T-helper 2 cell (primary cell): ENCODE results near the gene PTPRU.
"Not testable (repeated sequence)": the region's sequence is repeated elsewhere in the genome, so short reads cannot be mapped to it uniquely, and the experiment has no call there.

Experiments
- DNase-seq, 5 experiments: peaks; one replicate each; pipeline versions ENCODE4 v3.0.0 to v3.0.0-alpha.2; 2012 to 2022

PTPRU gene

DNA sequence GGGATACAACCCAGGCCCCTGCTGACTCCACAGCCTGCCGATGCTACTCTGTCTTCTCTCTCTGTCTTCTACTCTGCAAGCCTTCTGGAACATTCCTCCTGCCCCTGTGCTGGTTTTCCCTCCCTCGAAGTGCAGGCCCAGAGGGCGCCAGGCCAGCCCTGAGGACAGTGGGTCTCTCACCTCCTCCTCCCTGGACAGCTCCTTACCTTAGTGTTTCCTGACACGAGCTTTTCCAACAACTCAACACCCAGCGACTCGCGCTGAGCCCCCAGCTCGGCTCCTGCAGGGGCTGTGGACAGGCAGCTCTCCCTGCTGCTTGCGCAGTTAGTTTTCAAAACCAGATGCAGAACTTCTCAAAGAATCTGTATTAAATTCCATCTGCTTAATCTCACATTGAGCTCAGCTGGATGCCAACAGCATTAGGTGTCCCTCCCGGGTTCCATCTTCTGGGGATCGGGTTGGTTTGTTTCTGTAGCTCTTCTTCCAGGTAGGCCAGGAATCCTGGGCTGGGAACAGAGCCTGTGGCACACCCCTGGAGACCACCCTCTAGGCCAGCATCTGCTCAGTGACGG, 54.2 kb downstream of the PTPRU start:
- no peak for DNase-seq

DNA sequence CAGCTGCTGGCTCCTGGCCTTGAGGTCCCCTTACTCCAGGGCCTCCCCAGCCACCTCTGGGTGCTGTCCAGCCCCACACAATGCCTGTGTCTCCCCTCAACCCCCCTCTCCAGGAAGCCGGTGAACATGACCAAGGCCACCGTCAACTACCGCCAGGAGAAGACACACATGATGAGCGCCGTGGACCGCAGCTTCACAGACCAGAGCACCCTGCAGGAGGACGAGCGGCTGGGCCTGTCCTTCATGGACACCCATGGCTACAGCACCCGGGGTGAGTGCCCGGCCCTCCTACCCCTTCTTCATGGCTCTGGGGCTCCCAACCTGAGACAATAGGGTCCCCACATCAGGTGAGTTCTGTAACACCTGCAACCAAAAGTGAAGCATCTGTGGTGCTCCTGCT, 55.4 kb downstream of the PTPRU start:
- no peak for DNase-seq

DNA sequence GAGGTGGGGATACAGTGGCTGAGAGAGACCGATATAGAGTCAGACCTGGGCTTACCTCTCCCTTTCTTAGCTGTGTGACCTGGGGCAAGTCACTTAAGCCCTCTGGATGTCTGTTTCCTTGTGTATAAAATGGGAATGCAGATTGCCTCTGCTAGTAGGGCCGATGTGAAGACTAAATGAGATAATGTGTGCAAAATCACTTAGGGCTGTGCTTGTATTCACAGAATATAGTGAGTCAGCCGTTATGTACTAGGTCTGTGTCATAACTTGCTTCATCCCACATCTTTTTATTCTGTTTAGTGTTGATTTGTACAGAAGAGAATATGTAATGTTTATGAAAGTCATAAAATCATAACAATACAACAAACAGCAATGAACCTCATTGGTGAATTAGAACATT, 56.0 kb downstream of the PTPRU start:
- DNase-seq, result no peak

DNA sequence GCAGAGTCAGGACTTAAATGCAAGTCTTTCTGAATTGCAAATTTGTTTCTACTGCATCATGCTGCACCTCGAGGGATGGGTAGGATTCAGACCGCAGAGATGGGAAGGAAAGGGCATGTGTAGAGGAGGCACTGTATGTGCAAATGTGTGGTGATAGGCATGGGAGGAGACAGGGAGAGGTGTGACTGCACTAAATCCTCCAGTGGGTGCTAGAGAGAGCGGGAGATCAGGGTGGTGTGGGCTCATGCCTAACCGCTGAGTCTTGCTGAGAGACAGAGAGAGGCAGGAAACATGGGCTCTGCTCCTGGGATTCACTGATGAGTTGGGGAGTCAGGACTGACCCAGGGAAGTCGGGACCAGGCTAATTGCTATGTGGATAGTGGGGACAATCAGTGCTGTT, 61.1 kb downstream of the PTPRU start:
- no peak for DNase-seq

DNA sequence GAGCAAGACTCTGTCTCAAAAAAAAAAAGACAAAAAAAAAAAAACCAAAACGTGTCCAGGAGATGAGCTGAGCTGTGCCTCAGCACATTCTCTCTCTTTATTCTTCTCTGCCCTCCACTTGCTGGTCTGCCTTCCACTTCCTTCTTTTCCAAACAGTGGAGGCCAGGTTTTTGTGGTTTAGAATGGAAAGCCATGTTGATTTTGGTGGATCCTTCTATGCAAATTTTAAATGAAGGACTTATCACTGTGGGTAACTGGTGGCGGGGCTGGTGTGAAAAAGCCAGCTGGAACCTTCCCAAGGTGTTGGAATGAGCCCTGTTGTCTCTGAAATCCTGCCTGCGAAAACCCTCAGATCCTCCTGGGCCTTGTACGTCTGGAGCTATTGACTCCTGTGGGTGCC, 61.9 kb downstream of the PTPRU start:
- DNase-seq, result no peak

DNA sequence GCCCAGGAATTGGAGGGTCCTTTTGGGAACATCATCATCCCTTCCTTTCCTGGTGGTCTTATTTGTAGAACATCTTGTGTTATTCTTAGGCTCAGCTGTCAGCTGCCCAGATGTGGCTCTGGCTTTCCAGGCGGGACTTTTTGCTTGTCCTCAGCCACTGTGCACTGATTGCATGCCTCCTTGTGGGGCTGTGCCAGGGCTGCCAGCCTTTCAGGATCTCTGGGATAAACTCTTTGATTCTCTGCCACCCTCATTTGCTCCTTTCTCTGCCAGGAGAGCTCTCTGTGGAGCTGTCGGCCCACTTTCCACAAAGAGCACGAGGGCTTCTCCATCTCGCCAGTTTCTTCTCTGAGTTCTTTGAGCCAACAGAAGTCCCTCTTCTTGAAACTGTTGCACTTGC, 63.1 kb downstream of the PTPRU start:
- DNase-seq, result no peak

DNA sequence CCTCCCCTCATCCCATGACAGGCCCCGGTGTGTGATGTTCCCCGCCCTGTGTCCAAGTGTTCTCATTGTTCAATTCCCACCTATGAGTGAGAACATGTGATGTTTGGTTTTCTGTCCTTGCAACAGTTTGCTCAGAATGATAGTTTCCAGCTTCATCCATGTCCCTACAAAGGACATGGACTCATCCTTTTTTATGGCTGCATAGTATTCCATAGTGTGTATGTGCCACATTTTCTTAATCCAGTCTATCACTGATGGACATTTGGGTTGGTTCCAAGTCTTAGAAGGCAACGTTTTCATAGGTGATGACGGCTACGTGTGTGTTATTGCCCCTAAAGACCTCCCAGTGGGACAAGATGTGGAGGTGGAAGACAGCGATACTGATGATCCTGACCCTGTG, 65.4 kb downstream of the PTPRU start:
- DNase-seq, result not testable (repeated sequence)

DNA sequence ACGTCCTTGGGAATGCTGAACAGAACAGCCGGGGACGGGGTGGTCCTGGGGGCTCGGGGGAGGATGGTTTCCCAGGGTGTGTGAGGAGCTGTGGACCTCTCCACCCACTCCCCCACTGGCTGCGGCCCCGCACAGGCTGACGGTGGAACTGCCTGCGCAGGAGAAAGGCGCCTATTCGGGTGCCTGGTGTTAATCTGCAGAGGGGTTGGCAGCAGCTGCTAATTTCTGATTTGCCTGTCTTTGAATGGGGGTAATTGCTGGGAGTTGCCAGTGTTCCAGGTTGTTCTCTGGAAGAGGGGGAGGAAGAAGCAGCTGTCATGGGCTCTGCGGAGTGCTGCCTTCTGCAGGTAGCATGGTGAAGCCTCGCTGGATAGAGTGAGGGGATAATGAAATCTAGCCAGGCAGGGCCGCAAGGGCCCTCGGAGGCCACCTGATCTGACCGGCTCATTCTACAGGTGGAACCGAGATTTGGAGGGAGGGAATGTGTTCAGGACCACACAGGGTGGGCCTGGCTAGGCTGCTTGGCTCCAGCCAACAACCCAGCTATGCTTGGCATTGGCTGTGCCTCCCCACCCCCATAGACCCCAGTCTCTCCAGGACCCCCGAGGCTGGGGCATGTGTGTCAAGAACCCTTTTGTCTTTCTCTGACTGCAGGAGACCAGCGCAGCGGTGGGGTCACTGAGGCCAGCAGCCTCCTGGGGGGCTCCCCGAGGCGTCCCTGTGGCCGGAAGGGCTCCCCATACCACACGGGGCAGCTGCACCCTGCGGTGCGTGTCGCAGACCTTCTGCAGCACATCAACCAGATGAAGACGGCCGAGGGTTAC, 67.1 kb downstream of the PTPRU start:
- no peak for DNase-seq

DNA sequence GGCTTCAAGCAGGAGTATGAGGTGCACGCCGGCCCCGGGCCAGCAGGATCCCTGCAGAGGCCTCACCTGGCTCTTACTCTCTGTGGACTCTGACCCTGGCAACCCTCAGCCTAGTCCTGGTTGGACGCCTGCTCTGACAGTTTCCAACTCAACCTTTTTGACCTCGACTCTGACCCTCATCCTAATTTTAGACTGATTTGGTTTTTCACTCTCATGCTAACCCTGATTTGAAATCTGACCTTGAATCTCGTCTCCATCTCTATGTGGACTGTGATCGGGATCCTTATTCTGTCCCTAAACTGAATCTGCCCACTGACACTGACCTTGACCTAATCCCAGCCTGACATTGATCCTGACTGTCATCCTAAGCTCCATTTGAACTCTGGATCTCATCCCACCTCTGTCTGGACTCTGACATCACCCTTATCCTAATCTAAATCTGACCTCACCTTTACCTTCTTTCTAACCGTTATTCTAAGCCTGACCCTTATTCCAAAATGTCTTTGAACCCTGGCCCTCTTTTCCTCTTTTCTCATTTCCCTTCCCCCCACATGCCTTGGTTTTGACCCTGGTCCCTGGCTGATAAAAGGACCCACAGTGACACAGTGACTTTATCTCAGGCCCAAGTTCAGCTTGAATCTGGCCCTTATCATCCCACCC, 67.8 kb downstream of the PTPRU start:
- no peak for DNase-seq

DNA sequence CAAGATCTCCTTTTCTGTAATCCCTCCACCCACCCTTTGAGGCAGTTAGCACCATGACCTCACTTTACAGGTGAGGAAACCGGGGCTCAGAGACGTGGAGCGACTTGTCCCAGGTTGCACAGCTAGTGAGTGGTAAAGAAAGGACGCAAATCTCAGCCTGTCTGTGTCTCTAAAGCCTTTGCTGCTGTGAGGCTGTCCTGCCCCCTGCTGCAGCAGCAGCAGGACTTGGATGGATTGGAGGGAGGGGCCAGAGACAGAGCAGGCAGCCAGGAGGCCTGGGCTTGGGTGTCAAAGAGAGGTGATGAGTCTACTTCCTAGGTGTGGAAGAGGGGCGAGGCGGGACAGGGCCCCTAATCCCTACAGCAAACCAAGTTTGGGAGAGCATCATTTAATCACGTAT, 69.6 kb downstream of the PTPRU start:
- no peak for DNase-seq

DNA sequence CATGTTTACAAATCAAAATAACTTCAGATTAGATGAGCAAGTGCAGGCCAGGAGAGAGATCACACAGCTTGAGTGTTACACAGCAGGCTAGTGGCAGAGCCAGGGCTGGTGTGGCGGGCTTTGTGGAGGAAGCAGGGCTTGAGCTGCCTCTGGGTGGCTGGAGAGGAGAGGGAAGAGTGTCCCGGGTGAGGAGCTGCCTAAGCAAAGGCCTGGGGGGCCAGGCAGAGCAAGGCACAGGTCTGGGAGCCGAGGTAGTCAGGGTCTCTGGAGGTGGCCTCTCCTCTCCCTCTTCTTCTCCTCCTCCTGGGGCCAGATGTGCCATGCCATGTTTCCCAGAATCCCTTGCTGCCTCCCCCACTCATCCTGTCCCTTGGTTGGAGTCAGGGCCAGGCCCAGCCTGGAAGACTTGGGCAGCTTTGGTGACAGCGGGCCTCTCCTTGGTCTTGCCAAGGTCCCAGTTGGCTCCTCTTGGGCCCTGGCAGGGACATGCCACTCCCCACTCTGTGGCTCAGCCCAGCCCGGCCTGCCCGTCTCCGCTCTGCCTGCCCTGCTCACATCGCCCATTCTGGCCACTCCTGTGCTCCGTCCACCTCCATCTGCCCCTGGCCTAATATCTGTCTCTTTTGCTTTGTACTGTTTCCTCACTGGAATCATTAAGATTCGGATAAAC, 70.3 kb downstream of the PTPRU start:
- DNase-seq, result no peak

DNA sequence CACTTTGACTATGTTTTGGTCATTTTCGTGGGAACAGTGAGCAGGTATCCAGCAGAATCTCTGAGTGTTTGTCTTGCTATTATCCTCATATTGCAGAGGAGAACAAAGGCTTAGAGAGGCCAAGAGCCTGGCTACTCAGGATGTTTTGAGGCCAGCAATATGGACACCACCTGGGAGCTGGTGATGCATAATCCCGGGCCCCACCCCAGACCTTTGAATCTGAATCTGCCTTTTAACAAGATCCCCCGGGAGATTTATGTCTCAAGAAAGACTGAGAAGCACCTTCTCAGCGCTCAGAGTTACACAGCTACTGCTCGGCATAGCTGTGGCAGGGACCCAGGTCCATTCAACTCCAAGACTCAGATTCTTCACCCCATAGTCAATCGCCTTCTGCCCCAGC, 72.8 kb downstream of the PTPRU start:
- no peak for DNase-seq

DNA sequence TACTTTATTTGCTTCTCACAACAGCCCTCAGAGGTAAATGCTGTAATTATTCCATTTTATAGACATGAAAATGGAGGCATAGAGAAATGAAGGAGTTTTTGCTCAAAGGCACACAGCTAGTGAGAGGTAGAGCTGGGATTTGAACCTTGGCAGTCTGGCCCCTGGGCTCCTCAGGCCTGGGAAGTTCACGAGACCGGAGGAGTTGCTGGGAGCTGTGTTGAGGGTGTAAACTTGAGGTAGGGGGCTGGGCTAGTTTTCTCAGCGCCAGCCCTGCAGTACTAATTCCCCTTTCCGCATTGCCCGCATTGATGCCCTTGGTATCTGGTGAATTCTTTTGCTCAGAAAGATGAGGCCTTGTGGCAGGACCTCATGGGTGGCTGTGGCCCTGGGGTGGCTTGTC, 73.3 kb downstream of the PTPRU start:
- no peak for DNase-seq

DNA sequence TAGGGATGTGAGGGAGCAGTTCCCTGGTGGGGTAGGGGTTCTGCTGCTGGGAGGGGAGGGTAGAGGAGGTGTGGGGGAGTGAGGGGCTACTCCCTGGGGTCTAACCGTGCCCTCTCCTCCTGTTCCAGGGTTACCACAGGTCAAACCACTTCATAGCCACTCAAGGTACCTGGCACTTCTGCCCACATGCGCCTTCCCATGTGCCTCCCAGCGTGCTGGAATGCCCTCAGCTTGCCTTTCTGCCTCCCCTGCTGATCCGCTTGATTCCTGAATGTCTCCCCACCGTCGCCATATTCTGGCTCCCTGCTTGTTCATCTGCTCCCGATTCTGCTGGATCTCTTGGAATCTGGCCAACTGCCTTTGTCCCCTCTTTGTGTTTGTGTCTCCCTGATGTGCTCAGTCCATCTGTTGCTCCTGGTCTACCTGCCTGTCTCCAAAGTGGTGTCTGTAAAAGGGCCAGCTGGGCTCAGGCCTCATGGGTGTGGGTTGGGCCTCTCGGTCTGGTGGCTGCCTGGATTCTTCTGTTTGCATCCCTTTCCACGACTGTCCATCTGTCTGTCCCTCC, 74.4 kb downstream of the PTPRU start:
- no peak for DNase-seq

DNA sequence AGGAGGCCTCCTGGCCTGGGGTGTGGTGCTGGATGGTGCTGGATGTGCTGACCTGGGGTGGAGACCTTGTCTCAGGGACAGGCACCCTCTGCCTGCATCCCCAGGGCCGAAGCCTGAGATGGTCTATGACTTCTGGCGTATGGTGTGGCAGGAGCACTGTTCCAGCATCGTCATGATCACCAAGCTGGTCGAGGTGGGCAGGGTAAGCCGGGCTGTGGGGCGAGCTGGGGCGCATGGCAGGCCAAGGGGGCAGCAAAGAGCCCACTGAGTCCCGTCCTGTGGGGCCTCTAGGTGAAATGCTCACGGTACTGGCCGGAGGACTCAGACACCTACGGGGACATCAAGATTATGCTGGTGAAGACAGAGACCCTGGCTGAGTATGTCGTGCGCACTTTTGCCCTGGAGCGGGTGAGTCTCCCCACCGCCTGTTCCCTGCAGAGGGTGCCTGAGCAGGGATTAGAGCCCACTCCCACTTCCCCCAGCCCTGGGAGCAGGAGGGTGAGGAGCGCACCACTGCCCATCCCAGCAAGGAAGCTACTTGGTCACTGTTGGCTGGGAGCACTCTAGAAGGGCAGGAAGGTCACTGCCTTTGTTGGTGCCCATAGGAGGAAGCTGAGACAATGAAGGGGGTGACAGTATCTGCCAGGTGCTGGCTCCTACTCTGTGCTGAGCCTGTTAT, 75.2 kb downstream of the PTPRU start:
- DNase-seq, result no peak

DNA sequence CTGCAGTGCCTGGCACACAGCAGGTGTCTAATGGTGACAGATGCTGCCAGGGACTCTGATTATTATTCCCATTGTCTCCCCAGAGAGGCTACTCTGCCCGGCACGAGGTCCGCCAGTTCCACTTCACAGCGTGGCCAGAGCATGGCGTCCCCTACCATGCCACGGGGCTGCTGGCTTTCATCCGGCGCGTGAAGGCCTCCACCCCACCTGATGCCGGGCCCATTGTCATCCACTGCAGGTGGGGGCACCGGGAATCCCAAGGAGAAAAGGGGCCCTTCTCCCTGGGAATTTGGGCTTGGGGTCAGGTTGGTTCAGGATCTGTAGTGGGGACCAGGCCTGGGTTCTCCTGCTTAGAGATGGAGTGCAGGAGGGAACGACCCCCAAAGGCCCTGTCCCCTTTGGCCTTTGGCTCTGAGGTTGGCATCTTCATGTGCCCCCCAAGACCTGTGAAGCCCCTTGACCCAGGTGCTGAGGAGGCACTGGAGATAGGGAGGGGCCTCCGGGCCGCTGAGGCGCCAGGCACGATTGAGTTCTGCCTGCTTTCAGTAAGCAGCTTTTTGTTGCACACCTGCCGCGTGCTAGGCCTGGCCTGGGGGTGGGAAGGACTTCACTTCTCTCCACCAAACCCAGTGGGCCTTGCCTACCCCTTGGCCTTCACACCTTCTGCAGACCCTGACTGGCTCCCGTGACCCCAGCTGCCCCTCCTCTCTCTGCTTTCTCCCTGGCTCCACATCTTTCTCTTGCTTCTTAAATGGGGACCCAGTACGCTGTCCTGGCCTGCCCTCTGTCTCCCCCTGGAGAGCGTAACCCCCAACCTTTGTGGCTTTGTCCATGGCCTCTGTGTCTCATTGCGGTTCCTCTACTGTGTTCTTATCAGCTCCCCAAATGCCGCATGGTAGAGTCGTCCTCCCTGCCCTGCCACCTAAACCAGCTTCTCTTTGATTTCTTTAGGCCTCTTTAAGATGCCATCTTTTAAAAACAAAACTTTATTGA, 76.4 kb downstream of the PTPRU start:
- DNase-seq, result no peak

DNA sequence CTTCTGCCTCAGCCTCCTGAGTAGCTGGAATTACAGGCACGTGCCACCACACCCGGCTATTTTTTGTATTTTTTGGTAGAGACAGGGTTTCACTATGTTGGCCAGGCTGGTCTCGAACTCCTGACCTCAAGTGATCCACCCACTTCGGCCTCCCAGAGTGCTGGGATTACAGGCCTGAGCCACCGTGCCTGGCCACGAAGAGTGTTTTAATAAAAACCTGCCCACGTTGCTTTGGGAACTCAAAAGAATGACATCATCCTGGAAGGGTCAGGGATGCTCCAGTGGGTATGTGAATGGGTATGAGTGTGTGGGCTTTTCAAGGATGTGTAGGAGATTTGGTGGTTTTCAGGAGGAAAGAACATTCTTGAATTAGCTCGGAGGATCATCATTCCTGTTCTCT, 78.4 kb downstream of the PTPRU start:
- not testable (repeated sequence) for DNase-seq

DNA sequence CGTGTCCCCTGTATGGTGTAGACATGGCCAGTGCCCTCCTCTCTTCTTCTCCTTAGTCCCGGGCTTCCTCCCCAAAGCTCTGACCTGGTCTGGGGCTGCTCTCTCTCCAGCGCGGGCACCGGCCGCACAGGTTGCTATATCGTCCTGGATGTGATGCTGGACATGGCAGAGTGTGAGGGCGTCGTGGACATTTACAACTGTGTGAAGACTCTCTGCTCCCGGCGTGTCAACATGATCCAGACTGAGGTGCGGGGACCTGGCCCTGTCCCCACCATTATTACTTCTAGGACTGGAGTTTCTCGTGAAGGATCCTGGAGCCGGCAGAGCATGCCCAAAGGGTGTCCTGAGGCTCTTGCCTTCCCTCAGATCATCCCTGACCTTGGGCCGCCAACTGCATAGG, 78.9 kb downstream of the PTPRU start:
- DNase-seq, result no peak

DNA sequence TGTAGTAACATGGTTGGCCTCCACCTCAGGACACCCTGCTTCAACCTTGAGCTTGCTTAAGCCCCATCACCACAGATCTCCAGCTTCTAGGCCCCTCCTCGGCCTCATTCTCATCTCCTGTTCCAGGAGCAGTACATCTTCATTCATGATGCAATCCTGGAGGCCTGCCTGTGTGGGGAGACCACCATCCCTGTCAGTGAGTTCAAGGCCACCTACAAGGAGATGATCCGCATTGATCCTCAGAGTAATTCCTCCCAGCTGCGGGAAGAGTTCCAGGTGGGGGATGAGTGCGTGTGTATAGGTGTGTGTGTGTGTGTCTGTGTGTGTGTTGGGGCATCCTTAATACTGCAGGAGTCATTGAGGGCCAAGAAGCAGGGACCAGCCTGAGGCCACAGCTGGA, 79.6 kb downstream of the PTPRU start:
- no peak for DNase-seq

DNA sequence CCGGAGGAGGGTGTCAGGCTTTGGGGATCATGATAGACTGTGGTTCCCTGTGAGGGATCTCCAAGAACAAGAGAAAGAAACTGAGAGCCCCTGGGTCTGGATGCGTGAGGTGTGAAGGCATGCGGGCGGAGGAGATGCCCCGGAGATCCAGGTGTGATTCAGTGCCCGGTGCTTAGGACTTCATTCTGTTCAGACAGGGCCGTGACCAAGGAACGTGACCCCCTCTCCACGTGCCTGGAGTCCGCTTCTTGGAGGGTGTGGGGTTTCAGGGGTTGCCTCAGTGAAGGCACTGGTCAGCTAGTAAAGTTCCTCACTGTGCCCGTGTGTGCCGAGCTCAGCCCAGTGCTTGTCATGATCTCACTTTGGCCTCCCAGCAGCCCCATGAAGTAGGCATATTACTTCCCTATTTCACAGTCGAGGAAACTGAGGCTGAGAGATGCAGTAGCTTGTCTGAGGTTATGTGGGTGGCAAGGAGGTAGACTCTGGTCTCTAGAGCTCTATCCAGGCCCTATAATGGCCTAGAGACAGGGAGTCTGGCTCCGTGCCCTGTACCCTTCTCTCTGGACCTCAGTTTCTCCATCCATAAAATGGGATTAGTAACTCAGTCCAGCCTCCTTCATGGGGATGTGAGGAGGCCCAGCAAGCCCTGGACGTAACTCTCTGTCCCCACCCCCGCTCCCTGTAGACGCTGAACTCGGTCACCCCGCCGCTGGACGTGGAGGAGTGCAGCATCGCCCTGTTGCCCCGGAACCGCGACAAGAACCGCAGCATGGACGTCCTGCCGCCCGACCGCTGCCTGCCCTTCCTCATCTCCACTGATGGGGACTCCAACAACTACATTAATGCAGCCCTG, 81.0 kb downstream of the PTPRU start:
- DNase-seq, result no peak
